ENCODE results near the gene GREM2. TPM values are rescaled to one million over a fixed set of nuclear protein-coding genes. Genes with fewer than 3 reads are reported as not detected.

Gene GREM2
- total RNA-seq, 4 donors from 2014 or later: 0.10 to 0.75 (median 0.64) TPM

DNA sequence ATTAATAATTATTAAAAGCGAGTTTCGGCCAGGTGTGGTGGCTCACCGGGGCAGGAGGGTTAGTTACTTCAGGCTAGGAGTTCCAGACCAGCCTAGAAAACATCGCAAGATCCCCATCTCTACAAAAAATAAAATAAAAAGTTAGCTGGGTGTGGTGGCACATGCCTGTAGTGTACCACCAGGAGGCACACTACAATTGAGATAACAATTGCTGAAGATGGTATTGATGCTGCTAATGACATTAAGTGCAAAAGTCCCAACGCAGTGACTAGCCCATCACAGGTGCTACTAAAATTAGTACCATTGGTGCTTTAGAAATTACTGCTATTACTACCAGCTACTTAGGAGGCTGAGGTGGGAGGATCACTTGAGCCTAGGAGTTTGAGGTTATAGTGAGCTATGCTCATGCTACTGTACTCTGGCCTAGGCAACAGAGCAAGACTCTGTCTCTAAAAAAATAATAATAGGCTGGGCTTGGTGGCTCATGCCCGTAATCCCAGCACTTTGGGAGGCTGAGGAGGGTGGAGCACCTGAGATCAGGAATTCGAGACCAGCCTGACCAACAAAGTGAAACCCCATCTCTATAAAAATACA is 156.6 kb downstream of the GREM2 start:
- Histone ChIP-seq H3K9me3 (no peaks in the 10 kb centered on the region), H3K27ac (no peak overlapping the region), H3K36me3 (no peaks in the 10 kb centered on the region), H3K4me1 (no peaks in the 10 kb centered on the region), H3K4me3 (no peak overlapping the region), H3K27me3 (no peaks in the 10 kb centered on the region)
- TF ChIP-seq, protein P1, sequence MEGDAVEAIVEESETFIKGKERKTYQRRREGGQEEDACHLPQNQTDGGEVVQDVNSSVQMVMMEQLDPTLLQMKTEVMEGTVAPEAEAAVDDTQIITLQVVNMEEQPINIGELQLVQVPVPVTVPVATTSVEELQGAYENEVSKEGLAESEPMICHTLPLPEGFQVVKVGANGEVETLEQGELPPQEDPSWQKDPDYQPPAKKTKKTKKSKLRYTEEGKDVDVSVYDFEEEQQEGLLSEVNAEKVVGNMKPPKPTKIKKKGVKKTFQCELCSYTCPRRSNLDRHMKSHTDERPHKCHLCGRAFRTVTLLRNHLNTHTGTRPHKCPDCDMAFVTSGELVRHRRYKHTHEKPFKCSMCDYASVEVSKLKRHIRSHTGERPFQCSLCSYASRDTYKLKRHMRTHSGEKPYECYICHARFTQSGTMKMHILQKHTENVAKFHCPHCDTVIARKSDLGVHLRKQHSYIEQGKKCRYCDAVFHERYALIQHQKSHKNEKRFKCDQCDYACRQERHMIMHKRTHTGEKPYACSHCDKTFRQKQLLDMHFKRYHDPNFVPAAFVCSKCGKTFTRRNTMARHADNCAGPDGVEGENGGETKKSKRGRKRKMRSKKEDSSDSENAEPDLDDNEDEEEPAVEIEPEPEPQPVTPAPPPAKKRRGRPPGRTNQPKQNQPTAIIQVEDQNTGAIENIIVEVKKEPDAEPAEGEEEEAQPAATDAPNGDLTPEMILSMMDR (IDR thresholded peaks at IDR 0.05 in 4 of 5, conservative IDR thresholded peaks at IDR 0.05 in 1 of 5): no peak
- no peak for TF ChIP-seq POLR2A (IDR thresholded peaks at IDR 0.05)
- in situ Hi-C loops (cut with MboI; ENCODE audit: low sequenced_read_pairs in 4 of 4): no loop called here
- intact Hi-C loops (cut with DNase I; ENCODE audit: low total_unique reads): no loop called here
- ATAC-seq (no peak), DNase-seq (no peak)

DNA sequence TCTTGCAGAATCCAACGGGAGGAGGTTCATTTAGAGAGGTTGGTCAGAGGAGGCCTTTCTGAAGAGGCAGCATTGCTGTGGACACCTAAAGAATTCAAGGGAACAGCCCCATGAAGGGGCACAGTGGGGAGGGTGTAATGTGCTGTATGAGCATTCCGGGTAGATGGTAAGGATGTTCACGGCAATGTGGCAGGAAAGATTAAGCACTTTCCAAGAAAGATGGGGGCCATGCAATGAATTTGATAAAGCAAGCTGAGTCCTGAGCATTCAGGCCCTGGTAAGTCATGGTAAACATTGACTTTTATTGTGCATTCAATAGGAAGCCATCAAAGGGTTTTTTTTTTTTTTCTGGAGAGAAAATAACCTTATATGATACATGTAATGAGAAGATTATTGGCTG is 166.6 kb downstream of the GREM2 start:
- H3K27ac ChIP-seq: no peak overlapping the region
- no peaks in the 10 kb centered on the region for H3K9me3 ChIP-seq
- in situ Hi-C loops (cut with MboI; ENCODE audit: low sequenced_read_pairs in 4 of 4): no loop called here
- no peaks in the 10 kb centered on the region for H3K4me1 ChIP-seq
- H3K4me3 ChIP-seq: no peak overlapping the region
- TF ChIP-seq POLR2A (IDR thresholded peaks at IDR 0.05): no peak
- TF ChIP-seq, protein P1 (IDR thresholded peaks at IDR 0.05 in 4 of 5, conservative IDR thresholded peaks at IDR 0.05 in 1 of 5): no peak
- ATAC-seq: no peak
- H3K27me3 ChIP-seq: no peaks in the 10 kb centered on the region
- no peak for DNase-seq
- intact Hi-C loops (cut with DNase I; ENCODE audit: low total_unique reads): no loop called here
- no peaks in the 10 kb centered on the region for H3K36me3 ChIP-seq

DNA sequence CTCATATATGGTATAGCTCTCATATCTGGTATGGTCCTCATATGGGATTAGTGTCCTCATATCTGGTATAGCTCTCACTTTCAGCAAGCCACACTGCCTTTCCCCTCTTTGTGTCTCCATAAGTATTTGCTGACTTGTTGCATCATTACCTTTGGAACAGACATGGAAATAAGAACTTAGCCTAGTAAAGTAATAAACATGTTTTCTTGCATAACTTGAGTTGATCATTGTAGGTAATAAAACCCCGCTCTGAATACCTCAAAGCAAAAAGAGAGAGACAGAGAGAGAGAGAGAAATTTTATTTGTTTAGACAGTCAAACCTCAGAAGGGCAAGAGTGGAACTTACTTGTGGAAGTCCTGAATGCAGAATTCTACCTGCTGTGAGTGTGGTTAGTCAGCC is 170.3 kb downstream of the GREM2 start:
- intact Hi-C loops (cut with DNase I; ENCODE audit: low total_unique reads) (no loop called here), in situ Hi-C loops (cut with MboI; ENCODE audit: low sequenced_read_pairs in 4 of 4) (no loop called here)
- DNase-seq (no peak), ATAC-seq (no peak)
- no peaks in the 10 kb centered on the region for H3K4me1 ChIP-seq
- TF ChIP-seq, protein P1 (IDR thresholded peaks at IDR 0.05 in 4 of 5, conservative IDR thresholded peaks at IDR 0.05 in 1 of 5): no peak
- no peak for TF ChIP-seq POLR2A (IDR thresholded peaks at IDR 0.05)
- no peak overlapping the region for H3K4me3 ChIP-seq
- no peaks in the 10 kb centered on the region for H3K36me3 ChIP-seq
- no peaks in the 10 kb centered on the region for H3K9me3 ChIP-seq
- H3K27ac ChIP-seq: no peak overlapping the region
- H3K27me3 ChIP-seq: no peaks in the 10 kb centered on the region
